ENCODE results near the gene ASGR1.

GRCh38 chr17:7195971-7196370 lies 16.8 kb upstream of the ASGR1 start:
- TF ChIP-seq POLR2A (IDR thresholded peaks at IDR 0.05; ENCODE audit: low read length) (no peak), GATA1 (IDR thresholded peaks at IDR 0.05; ENCODE audit: low read depth, low read length) (no peak)
